Small intestine (tissue), 7 donors: ENCODE data around the gene PRTFDC1. TPM values are rescaled to one million over a fixed set of nuclear protein-coding genes. Genes with fewer than 3 reads are reported as not detected.

Source experiments
- DNase-seq, 2 donors: peaks; one replicate each; pipeline versions ENCODE4 v3.0.0 to v3.0.0-alpha.2; 2013
- FAIRE-seq: peaks from 2 replicates; lab custom pipeline; 2012; peaks lifted over from hg19 to GRCh38; lab: Jason Lieb, UNC
- H3K27ac ChIP-seq, 3 donors: one replicate each; pipeline ENCODE4 v1.5.1; 2013; ENCODE audit warnings: low read length in 2 of 3, mild to moderate bottlenecking in 2 of 3, control low read depth in 1 of 3, inconsistent platforms in 1 of 3, low read depth in 1 of 3, moderate library complexity in 1 of 3
- H3K27me3 ChIP-seq, 3 donors: one replicate each; pipeline ENCODE4 v1.6.1; 2013; ENCODE audit warnings: low read length in 3 of 3, inconsistent platforms in 1 of 3; ENCODE audit not compliant: control insufficient read depth in 3 of 3, insufficient read depth in 3 of 3
- H3K36me3 ChIP-seq, 3 donors: one replicate each; pipeline ENCODE4 v1.6.1; 2013; ENCODE audit warnings: low read length in 3 of 3, inconsistent platforms in 1 of 3, low read depth in 1 of 3, mild to moderate bottlenecking in 1 of 3, moderate library complexity in 1 of 3; ENCODE audit not compliant: control insufficient read depth in 3 of 3, insufficient read depth in 2 of 3
- H3K4me1 ChIP-seq, 3 donors: one replicate each; pipeline ENCODE4 v1.6.1; 2013; ENCODE audit warnings: low read length in 2 of 3, inconsistent platforms in 1 of 3, low read depth in 1 of 3, mild to moderate bottlenecking in 1 of 3, moderate library complexity in 1 of 3; ENCODE audit not compliant: control insufficient read depth in 3 of 3, insufficient read depth in 2 of 3
- H3K4me3 ChIP-seq, 3 donors: one replicate each; pipeline ENCODE4 v1.5.1; 2013; ENCODE audit warnings: low read length in 3 of 3, control low read depth in 1 of 3, inconsistent platforms in 1 of 3, low read depth in 1 of 3, mild to moderate bottlenecking in 1 of 3, moderate library complexity in 1 of 3
- H3K9me3 ChIP-seq, 2 donors: one replicate each; pipeline ENCODE4 v1.6.1; 2013; ENCODE audit warnings: low read depth in 1 of 2, low read length in 1 of 2; ENCODE audit not compliant: control insufficient read depth in 2 of 2, insufficient read depth in 1 of 2
- WGBS, 3 donors: extraction: QIAGEN DNeasy Blood & Tissue Kit; methylation state at CpG; one replicate each; pipeline ENCODE4 v1.1.7; 2013; 5-methylcytosine and 5-hydroxymethylcytosine counted together
- polyA plus RNA-seq, 4 donors: library from polyadenylated mRNA; stranded (reverse) in 3 of 4; unstranded in 1 of 4; fragments of 200-250 nt in 3 of 4; fragments of 120-200 nt in 1 of 4; gene quantifications; one replicate each; pipeline versions ENCODE4 v1.2.1 to v1.2.3, GENCODE V29; 2013
- donor health status: healthy with polysubstance abuse.
- donor health status: control.
- donor health status: control.
- donor health status: Bipolar disorder and iron deficiency.
- donor health status: healthy.

Gene PRTFDC1
- polyA plus RNA-seq, 4 donors, result 9.7 to 28.1 (median 12.9) TPM

DNA sequence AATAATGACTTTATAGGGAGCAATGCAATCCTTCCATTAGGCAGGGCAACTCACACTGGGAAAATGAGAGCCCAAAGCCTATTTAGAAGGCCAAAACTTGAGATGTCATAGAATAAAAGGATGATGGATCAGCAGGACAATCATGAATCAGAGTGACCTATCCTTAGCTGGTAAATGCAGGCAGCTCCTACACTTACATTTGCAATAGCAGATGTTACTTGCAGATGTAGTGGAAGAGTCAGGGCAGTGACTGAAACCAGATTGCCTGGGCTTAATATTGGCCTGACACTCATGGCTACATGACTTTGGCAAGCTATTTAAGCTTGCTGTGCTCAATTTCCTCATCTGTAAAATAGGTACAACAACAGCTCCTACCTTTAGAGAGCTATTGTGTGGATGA lies 98.7 kb downstream of the PRTFDC1 start:
- Histone ChIP-seq H3K27ac (no peak overlapping the region), H3K36me3 (peaks cover 0 to 7% (median 0%) of the 10 kb centered on the region in 3 donors), H3K9me3 (no peaks in the 10 kb centered on the region), H3K27me3 (no peaks in the 10 kb centered on the region), H3K4me3 (no peak overlapping the region), H3K4me1 (peaks cover 0 to 2% (median 0%) of the 10 kb centered on the region in 3 donors)
- FAIRE-seq, result no peak
- no peak for DNase-seq

DNA sequence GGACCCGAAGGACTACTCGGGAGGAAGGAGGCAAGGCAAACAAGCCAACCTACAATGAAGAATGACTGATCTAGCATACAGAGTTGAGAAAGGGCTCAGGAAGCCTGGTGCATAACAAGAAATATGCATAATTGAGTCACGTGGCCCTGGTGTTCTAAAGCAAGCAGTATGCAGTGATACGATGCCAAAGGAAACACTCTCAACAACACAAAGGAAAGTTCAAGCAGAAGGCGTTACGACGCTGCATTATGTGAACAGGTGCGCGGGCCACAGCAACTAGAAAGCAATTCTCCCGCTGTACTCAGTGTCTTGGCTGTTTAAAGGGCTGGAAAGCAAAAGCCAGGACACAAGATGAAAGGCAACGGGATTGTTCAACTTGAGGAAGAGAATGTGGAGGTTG lies 100.8 kb downstream of the PRTFDC1 start:
- H3K27ac ChIP-seq, result no peak overlapping the region
- peaks cover 0 to 2% (median 0%) of the 10 kb centered on the region in 3 donors for H3K4me1 ChIP-seq
- H3K27me3 ChIP-seq, result no peaks in the 10 kb centered on the region
- H3K36me3 ChIP-seq, result peaks cover 0 to 7% (median 0%) of the 10 kb centered on the region in 3 donors
- FAIRE-seq (no peak), DNase-seq (no peak)
- no peaks in the 10 kb centered on the region for H3K9me3 ChIP-seq
- 77 to 83% (median 78%) methylated on average over 11 of the region's 11 CpGs for WGBS, 3 donors
- H3K4me3 ChIP-seq, result no peak overlapping the region

DNA sequence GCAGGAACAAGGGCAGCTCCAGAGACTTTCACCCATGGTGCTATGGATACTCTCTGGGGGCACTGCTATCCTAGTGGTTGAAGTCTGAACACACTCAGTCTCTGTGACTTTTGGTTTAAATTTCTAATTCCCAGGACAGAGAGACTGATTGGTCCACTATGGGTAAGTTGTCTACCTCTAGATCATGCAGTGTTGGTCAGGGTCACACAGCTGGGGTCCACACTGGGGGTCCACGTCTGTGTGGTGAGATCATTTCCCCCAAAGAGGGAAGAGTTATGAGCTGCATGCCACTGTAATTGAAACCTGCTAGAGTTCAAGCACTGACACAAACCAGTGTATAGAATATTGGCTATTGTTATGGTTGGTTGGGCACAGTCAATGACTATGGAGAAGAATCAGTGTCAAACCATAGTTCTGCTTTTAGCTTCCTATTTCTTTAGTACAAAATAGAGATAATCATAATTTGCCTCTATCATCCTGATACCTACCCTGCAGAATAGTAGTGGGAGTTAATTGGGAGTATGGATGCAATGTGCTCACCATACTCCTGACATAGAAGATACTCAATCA lies 101.6 kb downstream of the PRTFDC1 start:
- no peak overlapping the region for H3K27ac ChIP-seq
- H3K27me3 ChIP-seq, result no peaks in the 10 kb centered on the region
- peaks cover 0 to 6% (median 0%) of the 10 kb centered on the region in 3 donors for H3K36me3 ChIP-seq
- peaks cover 0 to 2% (median 0%) of the 10 kb centered on the region in 3 donors for H3K4me1 ChIP-seq
- FAIRE-seq, result no peak
- DNase-seq, result no peak
- no peak overlapping the region for H3K4me3 ChIP-seq
- WGBS, 3 donors, result 73 to 88% (median 73%) methylated on average over 1 of the region's 1 CpG
- no peaks in the 10 kb centered on the region for H3K9me3 ChIP-seq

DNA sequence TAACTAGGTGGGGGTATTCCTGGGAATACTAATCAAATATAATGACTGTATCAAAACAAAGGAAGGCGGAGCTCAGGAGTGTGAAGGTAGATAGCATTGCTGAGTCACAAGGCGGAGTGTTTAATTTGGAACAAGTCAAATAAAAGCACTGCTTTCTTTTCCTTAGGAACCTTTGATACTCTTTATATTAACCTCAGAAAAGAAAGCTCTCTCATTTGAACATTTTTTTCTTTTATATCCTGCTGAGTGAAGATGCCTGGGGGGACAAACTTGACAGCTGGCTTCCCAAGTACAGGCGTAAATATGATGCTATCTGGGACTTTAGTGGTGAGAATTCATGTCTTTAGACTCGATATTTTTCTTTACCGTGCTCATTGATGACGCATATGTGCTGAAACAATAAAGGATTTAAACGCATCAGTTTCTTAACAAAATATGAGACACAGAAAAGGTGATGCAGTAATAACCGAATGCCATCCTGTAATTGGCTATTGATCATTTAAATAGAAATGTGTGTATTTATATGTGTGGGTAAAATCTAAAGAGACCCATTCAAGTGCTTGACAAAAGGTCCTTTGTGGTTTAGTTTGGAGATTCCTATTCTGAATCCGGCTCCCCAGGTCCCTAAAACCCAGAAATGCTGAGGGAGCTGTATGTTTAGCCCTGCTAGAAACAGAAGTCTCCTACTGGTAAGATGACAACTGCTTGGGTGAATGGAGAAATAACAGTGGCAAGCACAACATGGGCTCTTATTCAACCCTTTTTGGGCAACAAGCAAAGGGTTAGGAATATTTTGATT lies 102.7 kb downstream of the PRTFDC1 start:
- 17 to 69% (median 35%) methylated on average over 9 of the region's 9 CpGs for WGBS, 3 donors
- H3K4me3 ChIP-seq, result no peak overlapping the region
- no peak overlapping the region for H3K27ac ChIP-seq
- peaks cover 0 to 2% (median 0%) of the 10 kb centered on the region in 3 donors for H3K4me1 ChIP-seq
- H3K36me3 ChIP-seq, result peaks cover 0 to 2% (median 0%) of the 10 kb centered on the region in 3 donors
- FAIRE-seq (no peak), DNase-seq (peak in 1 of 2 donors; percentile 64)
- H3K27me3 ChIP-seq, result no peaks in the 10 kb centered on the region
- no peaks in the 10 kb centered on the region for H3K9me3 ChIP-seq

DNA sequence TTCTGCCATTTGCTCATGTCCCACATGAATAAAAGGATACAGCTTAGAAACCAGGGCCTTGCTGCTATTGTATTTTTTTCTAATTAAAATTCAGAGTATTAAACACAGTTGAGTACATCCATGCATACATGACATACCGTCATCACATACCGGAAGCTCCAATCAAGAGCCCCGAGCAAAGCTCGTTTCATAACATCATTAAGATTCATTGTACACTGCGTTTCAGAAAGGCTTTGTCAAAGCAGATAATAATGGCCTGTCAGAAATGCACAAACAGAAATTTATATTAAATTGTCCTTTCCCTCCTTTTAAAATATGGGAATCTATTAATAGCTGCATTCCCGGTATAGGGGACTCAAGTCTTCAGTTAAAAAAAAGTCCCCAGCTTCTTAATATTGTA lies 103.4 kb downstream of the PRTFDC1 start:
- H3K27ac ChIP-seq, result no peak overlapping the region
- no peaks in the 10 kb centered on the region for H3K9me3 ChIP-seq
- WGBS, 3 donors, result 54 to 62% (median 61%) methylated on average over 6 of the region's 6 CpGs
- peaks cover 0 to 2% (median 0%) of the 10 kb centered on the region in 3 donors for H3K4me1 ChIP-seq
- H3K27me3 ChIP-seq, result no peaks in the 10 kb centered on the region
- peaks cover 0 to 2% (median 0%) of the 10 kb centered on the region in 3 donors for H3K36me3 ChIP-seq
- DNase-seq, result peak in 1 of 2 donors; percentile 4
- H3K4me3 ChIP-seq, result no peak overlapping the region
- FAIRE-seq, result no peak

DNA sequence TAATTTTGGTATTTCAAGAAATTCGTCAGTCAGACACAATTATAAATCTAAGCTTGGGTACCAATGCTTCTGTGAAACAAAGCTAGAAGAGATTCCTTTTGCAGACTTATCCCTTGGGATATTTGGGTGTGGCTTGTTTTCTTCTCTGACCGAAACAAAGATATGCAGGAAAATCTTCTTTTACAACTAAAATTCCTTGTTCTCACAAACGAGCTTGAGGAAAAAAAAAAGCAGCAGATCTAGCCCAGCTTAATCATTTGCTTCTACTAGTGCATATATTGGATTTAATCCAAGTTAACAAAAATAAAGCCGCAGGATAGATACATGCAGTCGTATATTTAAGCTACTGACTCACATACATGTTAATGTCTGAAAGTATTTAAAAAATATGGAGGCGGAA lies 104.2 kb downstream of the PRTFDC1 start:
- Histone ChIP-seq H3K27me3 (no peaks in the 10 kb centered on the region), H3K36me3 (peaks cover 0 to 2% (median 0%) of the 10 kb centered on the region in 3 donors), H3K9me3 (no peaks in the 10 kb centered on the region), H3K4me3 (no peak overlapping the region), H3K27ac (no peak overlapping the region), H3K4me1 (peaks cover 0 to 2% (median 0%) of the 10 kb centered on the region in 3 donors)
- WGBS, 3 donors, result 45 to 60% (median 54%) methylated on average over 6 of the region's 6 CpGs
- no peak for DNase-seq
- FAIRE-seq, result no peak

DNA sequence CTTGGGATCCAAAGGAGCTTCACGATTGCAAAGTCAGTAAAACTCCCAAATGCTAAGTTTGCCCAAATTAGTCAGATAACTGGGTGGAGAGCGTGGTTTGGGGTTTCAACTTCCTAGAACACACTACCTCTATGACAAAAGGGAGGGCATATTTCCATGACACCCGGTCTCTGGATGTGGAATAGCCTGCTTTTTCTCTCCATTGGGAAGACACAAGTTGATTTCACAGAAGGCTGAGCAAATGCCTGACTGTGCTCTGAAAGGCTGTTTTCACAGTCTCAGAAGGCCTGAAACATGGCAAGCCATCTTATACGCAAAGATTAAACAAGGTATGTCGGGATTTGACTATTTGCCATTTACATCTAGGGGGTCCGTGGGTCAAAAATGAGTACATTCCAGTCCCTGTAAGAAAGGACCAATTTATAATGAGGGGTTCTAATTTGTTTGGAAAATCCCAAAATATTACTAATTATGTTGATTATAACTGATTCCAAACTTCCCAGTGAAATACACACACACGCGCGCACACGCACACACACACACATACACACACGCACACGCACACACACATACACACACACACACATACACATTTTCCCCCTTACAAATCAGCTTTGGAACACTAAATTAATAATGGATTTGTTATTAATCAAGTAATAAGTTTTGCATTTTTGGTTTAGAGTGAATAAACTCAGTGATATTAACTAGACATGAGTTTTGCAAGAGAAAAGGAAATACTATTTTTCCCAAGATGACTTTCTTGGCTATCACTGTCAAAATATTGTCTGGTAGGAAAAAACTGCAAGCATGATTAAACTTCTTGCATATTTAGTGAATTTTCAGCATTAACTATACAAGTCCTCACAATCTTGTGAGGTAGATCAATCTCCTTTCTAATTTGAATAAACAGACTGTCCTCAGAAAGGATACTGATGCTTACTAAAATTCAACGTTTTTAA lies 105.0 kb downstream of the PRTFDC1 start:
- Histone ChIP-seq H3K27me3 (no peaks in the 10 kb centered on the region), H3K4me1 (peaks cover 0 to 2% (median 0%) of the 10 kb centered on the region in 3 donors), H3K4me3 (no peak overlapping the region), H3K36me3 (peaks cover 0 to 2% (median 0%) of the 10 kb centered on the region in 3 donors), H3K9me3 (no peaks in the 10 kb centered on the region), H3K27ac (no peak overlapping the region)
- WGBS, 3 donors, result 89 to 93% (median 91%) methylated on average over 13 of the region's 13 CpGs
- no peak for DNase-seq
- no peak for FAIRE-seq

DNA sequence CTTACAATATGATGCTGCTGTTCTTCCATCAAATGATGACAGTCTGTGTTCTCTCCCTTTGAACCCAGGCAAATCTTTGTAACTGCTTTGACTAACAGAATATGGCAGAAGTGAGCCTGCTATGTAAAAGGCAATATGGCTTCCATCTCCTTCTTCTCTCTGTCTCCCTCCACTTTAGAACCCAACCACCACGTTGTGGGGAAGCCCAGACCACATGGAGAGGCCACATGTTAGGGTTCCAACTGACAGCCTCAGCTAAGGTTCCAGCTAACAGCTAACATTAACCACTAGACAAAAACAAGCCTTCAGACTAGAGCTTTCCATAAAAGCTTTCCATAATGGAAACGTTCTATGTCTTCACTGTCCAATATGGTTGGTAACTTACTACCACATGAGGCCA lies 107.7 kb downstream of the PRTFDC1 start:
- peaks cover 0 to 2% (median 0%) of the 10 kb centered on the region in 3 donors for H3K36me3 ChIP-seq
- no peaks in the 10 kb centered on the region for H3K4me1 ChIP-seq
- H3K27ac ChIP-seq, result no peak overlapping the region
- DNase-seq (no peak), FAIRE-seq (no peak)
- 80 to 85% (median 80%) methylated on average over 2 of the region's 2 CpGs for WGBS, 3 donors
- H3K27me3 ChIP-seq, result no peaks in the 10 kb centered on the region
- no peaks in the 10 kb centered on the region for H3K9me3 ChIP-seq
- no peak overlapping the region for H3K4me3 ChIP-seq
